PC-3 (cell line): Measurements from ENCODE around the gene PLEKHA1.

ENCODE experiments used
- CTCF ChIP-seq: fragments of 300-600 bp; sonication (generic); conservative IDR thresholded peaks from 2 replicates; pipeline ENCODE4 v1.5.1; 2017; ENCODE audit warnings: antibody characterized with exemption, low read depth, mild to moderate bottlenecking, low read length
- EZH2 ChIP-seq: fragments of 300-600 bp; sonication (generic); IDR thresholded peaks from one replicate; pipeline ENCODE4 v1.6.1; 2017; ENCODE audit warnings: antibody characterized with exemption, mild to moderate bottlenecking, low read length; ENCODE audit not compliant: unreplicated experiment
- EZH2phosphoT487 ChIP-seq: fragments of 300-600 bp; sonication (generic); IDR thresholded peaks from 2 replicates; pipeline ENCODE4 v1.6.1; 2018; ENCODE audit warnings: mild to moderate bottlenecking, antibody characterized with exemption, low read length, borderline replicate concordance

- TF ChIP-seq CTCF (no peak), EZH2 (no peak), EZH2phosphoT487 (no peak)
Observed at GRCh38 chr10:122390271-122390670, 15.8 kb downstream of the PLEKHA1 start.
